ENCODE measurements around the gene LRRC18. TPM values are rescaled to one million over a fixed set of nuclear protein-coding genes. Genes with fewer than 3 reads are reported as not detected.

LRRC18 gene
- total and polyA plus RNA-seq, 2 of the 13 experiments (the other 11 are each of a cell fraction or from before 2014, with no cell fraction given): not detected

- no peak overlapping the region for H3K4me2 ChIP-seq (ENCODE audit: low read depth, low read length)
- POLR2A ChIA-PET: no interaction called here
- TF ChIP-seq ZFP1 (CRISPR knock-in tag; IDR thresholded peaks at IDR 0.05) (no peak), MTA1 (CRISPR knock-in tag; IDR thresholded peaks at IDR 0.05; ENCODE audit: borderline replicate concordance) (no peak)
- 43% methylated on average over 4 of the region's 4 CpGs for WGBS (ENCODE audit: low lambda C conversion rate)
- CTCF ChIA-PET (ENCODE audit: low intra/inter-chr PET ratio, low total read pairs): no interaction called here
- no peak for DNase-seq (ENCODE audit: low spot score)
- no TSS peak for BruUV-seq (replicated peaks)
- H3K4me1 ChIP-seq (ENCODE audit: insufficient read depth, low read length): no peaks in the 10 kb centered on the region
- H3K9me3 ChIP-seq (ENCODE audit: low read length): no peaks in the 10 kb centered on the region
- no peaks in the 10 kb centered on the region for H3K79me2 ChIP-seq (ENCODE audit: insufficient read depth, low read length)
- H3K27ac ChIP-seq (ENCODE audit: extremely low read length, insufficient read depth, low read length): no peak overlapping the region
- H3K27me3 ChIP-seq (ENCODE audit: control insufficient read depth in 1 of 2, insufficient read depth in 2 of 2, low read length in 2 of 2): no peaks in the 10 kb centered on the region
- no peak overlapping the region for H3K9ac ChIP-seq (ENCODE audit: insufficient read depth, low read depth, low read length)
- no peak for ATAC-seq
- FAIRE-seq: no peak
- intact Hi-C loops (cut with micrococcal nuclease; ENCODE audit: unreplicated experiment) (no loop called here), in situ Hi-C loops (cut with HindIII; ENCODE audit: extremely low pct_ligation_motif_present, low pct_unique_long_range_greater_than_20kb) (no loop called here)
- H2AFZ ChIP-seq (ENCODE audit: low read length): no peak overlapping the region
- H3K4me3 ChIP-seq (replicated peaks in 1 of 3; ENCODE audit: insufficient read depth in 1 of 3, low read depth in 2 of 3, low read length in 3 of 3): no peak overlapping the region
- H4K20me1 ChIP-seq (ENCODE audit: insufficient read depth, low read length): 0 out of 2 replicates have a peak, but pooled peaks cover 2% of the 10 kb centered on the region
- no peaks in the 10 kb centered on the region for H3K36me3 ChIP-seq (replicated peaks in 1 of 2; ENCODE audit: control insufficient read depth in 1 of 2, insufficient read depth in 2 of 2, low read length in 2 of 2)
Observed at GRCh38 chr10:48965460-48965859, 25.8 kb upstream of the LRRC18 start.

DNA sequence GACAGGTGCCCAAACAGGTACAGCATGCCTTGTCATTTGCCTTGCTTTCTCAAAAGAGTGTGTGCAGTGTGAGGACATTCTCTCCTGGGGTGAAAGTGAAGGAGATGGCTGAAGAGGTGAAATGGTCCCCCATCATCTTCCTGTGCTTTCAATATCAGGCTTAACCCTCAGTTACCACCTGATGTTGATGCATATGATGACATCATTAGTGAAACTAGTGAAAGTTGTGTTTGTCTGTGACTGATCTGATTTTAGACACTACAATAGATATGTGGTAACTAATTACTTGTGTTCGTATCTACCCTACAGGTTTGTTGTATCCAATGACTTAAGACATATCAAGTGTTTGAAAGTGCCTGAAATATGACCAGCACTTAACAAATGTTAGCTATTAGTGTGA, 24.4 kb upstream of the LRRC18 start:
- Histone ChIP-seq H3K4me3 (replicated peaks in 1 of 3; ENCODE audit: insufficient read depth in 1 of 3, low read depth in 2 of 3, low read length in 3 of 3) (no peak overlapping the region), H3K79me2 (ENCODE audit: insufficient read depth, low read length) (no peaks in the 10 kb centered on the region), H3K27me3 (ENCODE audit: control insufficient read depth in 1 of 2, insufficient read depth in 2 of 2, low read length in 2 of 2) (no peaks in the 10 kb centered on the region), H3K9me3 (ENCODE audit: low read length) (no peaks in the 10 kb centered on the region), H3K4me2 (ENCODE audit: low read depth, low read length) (no peak overlapping the region), H2AFZ (ENCODE audit: low read length) (no peak overlapping the region), H3K4me1 (ENCODE audit: insufficient read depth, low read length) (no peaks in the 10 kb centered on the region), H4K20me1 (ENCODE audit: insufficient read depth, low read length) (no peaks in the 10 kb centered on the region), H3K9ac (ENCODE audit: insufficient read depth, low read depth, low read length) (no peak overlapping the region), H3K27ac (ENCODE audit: extremely low read length, insufficient read depth, low read length) (no peak overlapping the region), H3K36me3 (replicated peaks in 1 of 2; ENCODE audit: control insufficient read depth in 1 of 2, insufficient read depth in 2 of 2, low read length in 2 of 2) (no peaks in the 10 kb centered on the region)
- 0% methylated on average over 1 of the region's 1 CpG for WGBS (ENCODE audit: low lambda C conversion rate)
- in situ Hi-C loops (cut with HindIII; ENCODE audit: extremely low pct_ligation_motif_present, low pct_unique_long_range_greater_than_20kb): no loop called here
- no peak for ATAC-seq
- CTCF ChIA-PET (ENCODE audit: low intra/inter-chr PET ratio, low total read pairs): no interaction called here
- intact Hi-C loops (cut with micrococcal nuclease; ENCODE audit: unreplicated experiment): no loop called here
- no peak for DNase-seq (ENCODE audit: low spot score)
- BruUV-seq (replicated peaks): no TSS peak
- no peak for TF ChIP-seq ZNF20 (CRISPR knock-in tag; IDR thresholded peaks at IDR 0.05)
- no peak for TF ChIP-seq SMYD3 (CRISPR knock-in tag; IDR thresholded peaks at IDR 0.05)
- TF ChIP-seq KDM5B (CRISPR knock-in tag; IDR thresholded peaks at IDR 0.05; ENCODE audit: borderline replicate concordance): no peak
- no peak for TF ChIP-seq REXO4 (CRISPR knock-in tag; IDR thresholded peaks at IDR 0.05; ENCODE audit: borderline replicate concordance)
- no peak for TF ChIP-seq CC2D1A (CRISPR knock-in tag; IDR thresholded peaks at IDR 0.05)
- TF ChIP-seq ZEB1 (IDR thresholded peaks at IDR 0.05; ENCODE audit: insufficient replicate concordance, low read depth): no peak
- no peak for TF ChIP-seq ZNF101 (CRISPR knock-in tag; IDR thresholded peaks at IDR 0.05; ENCODE audit: borderline replicate concordance, low read depth)
- peak; percentile 54; the same call in 1 of the 2 replicates for TF ChIP-seq CREB1 (IDR thresholded peaks at IDR 0.05)
- no peak for TF ChIP-seq CREB1 (CRISPR knock-in tag; IDR thresholded peaks at IDR 0.05)
- TF ChIP-seq THAP11 (CRISPR knock-in tag; IDR thresholded peaks at IDR 0.05): no peak
- TF ChIP-seq BCLAF1 (IDR thresholded peaks at IDR 0.05): no peak
- no peak for TF ChIP-seq HDAC6 (IDR thresholded peaks at IDR 0.05; ENCODE audit: low read depth, low read length)
- TF ChIP-seq ATF7 (IDR thresholded peaks at IDR 0.05): peak; percentile 91
- TF ChIP-seq ATF7 (CRISPR knock-in tag; IDR thresholded peaks at IDR 0.05): no peak
- no peak for FAIRE-seq
- POLR2A ChIA-PET: no interaction called here
